ENCODE data around the gene LSG1. TPM values are rescaled to one million over a fixed set of nuclear protein-coding genes. Genes with fewer than 3 reads are reported as not detected.

The LSG1 gene
- total RNA-seq, 1 donor from 2014 or later, result 36.8 TPM

DNA sequence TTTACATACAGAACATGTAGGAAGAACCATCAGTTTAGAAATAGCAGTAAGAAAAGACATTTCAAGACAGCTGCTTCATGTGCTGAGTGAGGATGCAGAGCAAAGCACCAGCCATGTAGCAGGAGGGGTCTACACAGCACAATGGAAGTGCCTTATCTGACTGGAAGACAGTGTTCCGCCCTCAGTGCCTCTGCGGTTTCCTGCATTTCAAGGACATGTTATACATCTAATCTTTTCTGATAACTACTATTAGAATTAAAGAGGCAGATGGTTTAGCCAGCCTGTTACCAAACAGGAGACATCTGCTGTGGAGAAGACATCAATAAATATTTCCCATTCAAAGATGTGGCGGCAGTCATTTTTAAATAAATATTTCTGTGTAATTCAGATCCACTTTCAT is 10.6 kb downstream of the LSG1 start:
- no peak for DNase-seq
- Histone ChIP-seq H3K4me1 (peaks cover 11% of the 10 kb centered on the region), H3K9me3 (no peaks in the 10 kb centered on the region), H3K36me3 (peaks cover 80% of the 10 kb centered on the region), H3K27ac (peak overlapping the region; percentile 31), H3K4me3 (no peak overlapping the region), H3K27me3 (no peaks in the 10 kb centered on the region)
- intact Hi-C loops (cut with DNase I), result no loop called here
- TF ChIP-seq, protein P1, sequence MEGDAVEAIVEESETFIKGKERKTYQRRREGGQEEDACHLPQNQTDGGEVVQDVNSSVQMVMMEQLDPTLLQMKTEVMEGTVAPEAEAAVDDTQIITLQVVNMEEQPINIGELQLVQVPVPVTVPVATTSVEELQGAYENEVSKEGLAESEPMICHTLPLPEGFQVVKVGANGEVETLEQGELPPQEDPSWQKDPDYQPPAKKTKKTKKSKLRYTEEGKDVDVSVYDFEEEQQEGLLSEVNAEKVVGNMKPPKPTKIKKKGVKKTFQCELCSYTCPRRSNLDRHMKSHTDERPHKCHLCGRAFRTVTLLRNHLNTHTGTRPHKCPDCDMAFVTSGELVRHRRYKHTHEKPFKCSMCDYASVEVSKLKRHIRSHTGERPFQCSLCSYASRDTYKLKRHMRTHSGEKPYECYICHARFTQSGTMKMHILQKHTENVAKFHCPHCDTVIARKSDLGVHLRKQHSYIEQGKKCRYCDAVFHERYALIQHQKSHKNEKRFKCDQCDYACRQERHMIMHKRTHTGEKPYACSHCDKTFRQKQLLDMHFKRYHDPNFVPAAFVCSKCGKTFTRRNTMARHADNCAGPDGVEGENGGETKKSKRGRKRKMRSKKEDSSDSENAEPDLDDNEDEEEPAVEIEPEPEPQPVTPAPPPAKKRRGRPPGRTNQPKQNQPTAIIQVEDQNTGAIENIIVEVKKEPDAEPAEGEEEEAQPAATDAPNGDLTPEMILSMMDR (IDR thresholded peaks at IDR 0.05), result no peak
- peak; percentile 66 for ATAC-seq

DNA sequence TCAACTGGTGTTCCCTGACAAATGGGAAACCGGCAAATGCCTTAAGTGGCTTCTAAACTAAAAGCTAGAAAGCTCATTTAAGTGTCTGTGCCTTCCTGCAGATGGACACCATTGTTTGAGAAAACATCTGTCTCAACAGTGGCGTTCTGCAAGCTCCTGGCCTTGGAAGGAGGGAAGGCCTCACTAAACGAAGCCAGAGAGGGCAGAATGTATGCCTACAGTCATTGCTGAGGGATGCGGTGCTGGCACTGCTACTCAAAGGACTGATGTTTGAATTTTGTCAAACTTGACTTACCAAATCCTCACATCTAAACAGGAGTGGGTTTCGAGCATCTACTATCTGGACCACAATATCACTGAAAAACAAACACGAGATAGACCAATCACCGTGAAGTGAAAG is 12.2 kb downstream of the LSG1 start:
- no peak overlapping the region for H3K4me3 ChIP-seq
- no peak overlapping the region for H3K27ac ChIP-seq
- intact Hi-C loops (cut with DNase I), result no loop called here
- no peaks in the 10 kb centered on the region for H3K9me3 ChIP-seq
- TF ChIP-seq, protein P1 (IDR thresholded peaks at IDR 0.05), result no peak
- ATAC-seq (no peak), DNase-seq (no peak)
- H3K27me3 ChIP-seq, result no peaks in the 10 kb centered on the region
- peaks cover 11% of the 10 kb centered on the region for H3K4me1 ChIP-seq
- H3K36me3 ChIP-seq, result peaks cover 69% of the 10 kb centered on the region

- TF ChIP-seq, protein P1 (IDR thresholded peaks at IDR 0.05), result no peak
- H3K4me1 ChIP-seq, result peaks cover 11% of the 10 kb centered on the region
- peak overlapping the region; percentile 42 for H3K27ac ChIP-seq
- intact Hi-C loops (cut with DNase I), result no loop called here
- H3K27me3 ChIP-seq, result no peaks in the 10 kb centered on the region
- peaks cover 69% of the 10 kb centered on the region for H3K36me3 ChIP-seq
- H3K4me3 ChIP-seq, result no peak overlapping the region
- no peaks in the 10 kb centered on the region for H3K9me3 ChIP-seq
- ATAC-seq, result no peak
- no peak for DNase-seq
Observed at GRCh38 chr3:194658477-194659242, 13.3 kb downstream of the LSG1 start.

DNA sequence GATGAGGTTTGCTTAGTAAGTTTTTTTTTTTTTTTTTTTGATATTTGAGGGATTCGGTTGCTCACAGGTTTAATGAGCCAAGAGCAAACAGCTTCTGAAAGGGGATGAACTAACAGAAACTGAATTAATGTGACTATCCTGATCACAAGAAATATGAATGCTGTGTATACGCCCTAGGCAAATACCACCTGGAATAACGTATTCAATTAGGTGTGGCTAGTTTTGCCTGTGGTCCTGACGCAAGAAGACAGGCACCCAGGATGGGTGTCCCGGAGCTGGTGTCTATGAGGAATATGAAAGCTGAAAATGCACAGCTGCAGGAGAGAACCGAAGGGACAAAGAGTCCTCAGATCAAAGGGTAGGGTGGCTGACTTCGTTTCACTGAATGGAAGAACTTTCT is 14.6 kb downstream of the LSG1 start:
- Histone ChIP-seq H3K27ac (no peak overlapping the region), H3K4me1 (peaks cover 11% of the 10 kb centered on the region), H3K9me3 (no peaks in the 10 kb centered on the region), H3K36me3 (peaks cover 75% of the 10 kb centered on the region), H3K27me3 (no peaks in the 10 kb centered on the region), H3K4me3 (no peak overlapping the region)
- ATAC-seq, result no peak
- intact Hi-C loops (cut with DNase I), result no loop called here
- no peak for DNase-seq
- TF ChIP-seq, protein P1 (IDR thresholded peaks at IDR 0.05), result no peak

GRCh38 chr3:194654443-194654842 is 17.5 kb downstream of the LSG1 start:
- Histone ChIP-seq H3K4me1 (no peaks in the 10 kb centered on the region), H3K27ac (no peak overlapping the region), H3K4me3 (no peak overlapping the region), H3K36me3 (peaks cover 84% of the 10 kb centered on the region), H3K9me3 (no peaks in the 10 kb centered on the region), H3K27me3 (no peaks in the 10 kb centered on the region)
- no peak for DNase-seq
- intact Hi-C loops (cut with DNase I), result no loop called here
- TF ChIP-seq, protein P1 (IDR thresholded peaks at IDR 0.05), result no peak
- no peak for ATAC-seq
